Neural cell (in vitro differentiated cells): ENCODE data around the gene PRRT3.

ENCODE experiments used
- CTCF ChIP-seq: fragments of 450-650 bp; IDR thresholded peaks from 2 replicates; pipeline ENCODE4 v1.5.1; 2014; ENCODE audit warnings: antibody characterized with exemption, mild to moderate bottlenecking, moderate library complexity; ENCODE audit not compliant: poor library complexity, severe bottlenecking
- EP300 ChIP-seq: fragments of 450-650 bp; conservative IDR thresholded peaks from 2 replicates; pipeline ENCODE4 v1.6.1; 2014; ENCODE audit warnings: antibody characterized with exemption, mild to moderate bottlenecking, moderate library complexity; ENCODE audit not compliant: poor library complexity, severe bottlenecking
- EZH2 ChIP-seq: fragments of 200-600, 300-800 bp; shearing (Covaris generic), sonication (generic); IDR thresholded peaks from 2 replicates; pipeline ENCODE4 v1.6.1; 2014; ENCODE audit warnings: antibody characterized with exemption, low read length, borderline replicate concordance, mild to moderate bottlenecking; ENCODE audit not compliant: insufficient read depth, poor library complexity, severe bottlenecking
- MXI1 ChIP-seq: fragments of 450-650 bp; conservative IDR thresholded peaks from 2 replicates; pipeline ENCODE4 v1.6.1; 2014; ENCODE audit warnings: antibody characterized with exemption, mild to moderate bottlenecking; ENCODE audit not compliant: poor library complexity, severe bottlenecking
- POLR2AphosphoS5 ChIP-seq: IDR thresholded peaks from 2 replicates; pipeline ENCODE4 v1.6.1; 2012
- RAD21 ChIP-seq: fragments of 450-650 bp; conservative IDR thresholded peaks from 2 replicates; pipeline ENCODE4 v1.6.1; 2014; ENCODE audit warnings: antibody characterized with exemption, mild to moderate bottlenecking, moderate library complexity
- REST ChIP-seq: IDR thresholded peaks from 2 replicates; pipeline ENCODE4 v1.6.1; 2012; ENCODE audit warnings: borderline replicate concordance
- SMC3 ChIP-seq: fragments of 450-650 bp; conservative IDR thresholded peaks from 2 replicates; pipeline ENCODE4 v1.6.1; 2014; ENCODE audit warnings: antibody characterized with exemption, mild to moderate bottlenecking, moderate library complexity; ENCODE audit not compliant: poor library complexity
- TAF1 ChIP-seq: IDR thresholded peaks from 2 replicates; pipeline ENCODE4 v1.6.1; 2012; ENCODE audit warnings: low read depth

GRCh38 chr3:9966841-9967240 lies 14.6 kb upstream of the PRRT3 start:
- TF ChIP-seq RAD21 (no peak), CTCF (no peak), TAF1 (no peak), EP300 (no peak), MXI1 (no peak), REST (no peak), EZH2 (no peak), POLR2AphosphoS5 (no peak), SMC3 (no peak)
